ENCODE results near the gene EXOC3.

Gene EXOC3

GRCh38 chr5:442335-443238 is at the start of gene EXOC3:
Gene EXOC3, plus strand, starts transcription at chr5:443176. Its CDS starts 3,030 bp downstream, at chr5:446206.
- no peak for TF ChIP-seq CTCF (IDR thresholded peaks at IDR 0.05; ENCODE audit: unreplicated experiment in 3 of 3)
- H3K4me1 Mint-ChIP-seq, result peaks cover 11% of the 10 kb centered on the region
- H3K27ac Mint-ChIP-seq, result peak within 1 kb of the TSS; percentile 55 to 92 (median 92)
- no peaks in the 10 kb centered on the region for H3K27me3 Mint-ChIP-seq (ENCODE audit: low read depth)
- H3K4me3 Mint-ChIP-seq, result peak within 1 kb of the TSS; percentile 97 to 99 (median 97)
- peaks cover 15% of the 10 kb centered on the region for H3K36me3 Mint-ChIP-seq (ENCODE audit: low read depth)
- H3K9me3 Mint-ChIP-seq, result no peaks in the 10 kb centered on the region

GRCh38 chr5:393846-394275 is 49.1 kb upstream of the EXOC3 start:
- Mint-ChIP-seq H3K4me3 (peak overlapping the region in 1 of 3 experiments; percentile 46), H3K27me3 (ENCODE audit: low read depth) (no peaks in the 10 kb centered on the region), H3K36me3 (ENCODE audit: low read depth) (no peaks in the 10 kb centered on the region), H3K27ac (peak overlapping the region; percentile 82 to 96 (median 90)), H3K9me3 (no peaks in the 10 kb centered on the region), H3K4me1 (peaks cover 29% of the 10 kb centered on the region)
- TF ChIP-seq CTCF (IDR thresholded peaks at IDR 0.05; ENCODE audit: unreplicated experiment in 3 of 3), result no peak

- H3K9me3 Mint-ChIP-seq, result no peaks in the 10 kb centered on the region
- no peak for TF ChIP-seq CTCF (IDR thresholded peaks at IDR 0.05; ENCODE audit: unreplicated experiment in 3 of 3)
- peaks cover 35% of the 10 kb centered on the region for H3K4me1 Mint-ChIP-seq
- peak overlapping the region in 2 of 3 experiments; percentile 75 to 78 for H3K27ac Mint-ChIP-seq
- peaks cover 3% of the 10 kb centered on the region for H3K27me3 Mint-ChIP-seq (ENCODE audit: low read depth)
- H3K4me3 Mint-ChIP-seq, result peak overlapping the region in 1 of 3 experiments; percentile 21
- no peaks in the 10 kb centered on the region for H3K36me3 Mint-ChIP-seq (ENCODE audit: low read depth)
Measured at GRCh38 chr5:394671-395155, 48.3 kb upstream of the EXOC3 start.

- Mint-ChIP-seq H3K36me3 (ENCODE audit: low read depth) (no peaks in the 10 kb centered on the region), H3K4me1 (peaks cover 38% of the 10 kb centered on the region), H3K27me3 (ENCODE audit: low read depth) (peaks cover 9% of the 10 kb centered on the region), H3K4me3 (no peak overlapping the region), H3K9me3 (no peaks in the 10 kb centered on the region), H3K27ac (peak overlapping the region; percentile 75 to 78 (median 76))
- no peak for TF ChIP-seq CTCF (IDR thresholded peaks at IDR 0.05; ENCODE audit: unreplicated experiment in 3 of 3)
Measured at GRCh38 chr5:395156-395920, 47.6 kb upstream of the EXOC3 start.

- H3K9me3 Mint-ChIP-seq, result no peaks in the 10 kb centered on the region
- H3K27ac Mint-ChIP-seq, result peak overlapping the region; percentile 75 to 83 (median 76)
- H3K4me3 Mint-ChIP-seq, result no peak overlapping the region
- peaks cover 10% of the 10 kb centered on the region for H3K27me3 Mint-ChIP-seq (ENCODE audit: low read depth)
- H3K4me1 Mint-ChIP-seq, result peaks cover 40% of the 10 kb centered on the region
- no peak for TF ChIP-seq CTCF (IDR thresholded peaks at IDR 0.05; ENCODE audit: unreplicated experiment in 3 of 3)
- no peaks in the 10 kb centered on the region for H3K36me3 Mint-ChIP-seq (ENCODE audit: low read depth)
Measured at GRCh38 chr5:395921-396530, 47.0 kb upstream of the EXOC3 start.

Measured in nephron (organoid).